Colonic mucosa (tissue), 4 donors: ENCODE measurements around the gene SLC39A13. TPM values are rescaled to one million over a fixed set of nuclear protein-coding genes. Genes with fewer than 3 reads are reported as not detected.

ENCODE experiments used
- DNase-seq: peaks from one replicate; pipeline ENCODE4 v3.0.0-alpha.2; 2020
- H3K27ac ChIP-seq: fragments of 200-600 bp; one replicate; pipeline ENCODE4 v1.8.0; 2021
- H3K27me3 ChIP-seq: fragments of 200-600 bp; one replicate; pipeline ENCODE4 v1.8.0; 2021
- H3K36me3 ChIP-seq: fragments of 200-600 bp; one replicate; pipeline ENCODE4 v1.8.0; 2021
- H3K4me1 ChIP-seq: fragments of 200-600 bp; one replicate; pipeline ENCODE4 v1.8.0; 2021; ENCODE audit warnings: mild to moderate bottlenecking
- H3K4me3 ChIP-seq: fragments of 200-600 bp; one replicate; pipeline ENCODE4 v1.8.0; 2021
- H3K9ac ChIP-seq, 2 donors: one replicate each; pipeline ENCODE4 v1.7.0; 2013; ENCODE audit warnings: control low read depth in 2 of 2, low read depth in 2 of 2, low read length in 2 of 2
- H3K9me3 ChIP-seq: fragments of 200-600 bp; one replicate; pipeline ENCODE4 v1.8.0; 2021
- CTCF ChIP-seq: fragments of 200-600 bp; IDR thresholded peaks from one replicate; pipeline ENCODE4 v1.8.0; 2022; ENCODE audit warnings: antibody characterized with exemption, mild to moderate bottlenecking
- intact Hi-C: fragments of 100-400 bp; cut with DNase I; formaldehyde crosslinking; loops from one replicate; pipeline ENCODE4 v1.14.1; 2022
- total RNA-seq, 2 donors: library from RNA; stranded (reverse); fragmentation: NEBNext Ultra II Directional in 1 of 2; extraction: Animal tissue kit (Norgen Biotek cat#: 25700) in 1 of 2; gene quantifications; one replicate each; pipeline ENCODE4 v1.2.1, GENCODE V29; 2021
- donor health status: healthy.
- donor health status: DM: no; HTN: no; CAD: no.
- donor health status: DM: no; HTN: no; CAD: no.

The SLC39A13 gene
- total RNA-seq, 2 donors from 2014 or later = 14.3 to 18.6 TPM

DNA sequence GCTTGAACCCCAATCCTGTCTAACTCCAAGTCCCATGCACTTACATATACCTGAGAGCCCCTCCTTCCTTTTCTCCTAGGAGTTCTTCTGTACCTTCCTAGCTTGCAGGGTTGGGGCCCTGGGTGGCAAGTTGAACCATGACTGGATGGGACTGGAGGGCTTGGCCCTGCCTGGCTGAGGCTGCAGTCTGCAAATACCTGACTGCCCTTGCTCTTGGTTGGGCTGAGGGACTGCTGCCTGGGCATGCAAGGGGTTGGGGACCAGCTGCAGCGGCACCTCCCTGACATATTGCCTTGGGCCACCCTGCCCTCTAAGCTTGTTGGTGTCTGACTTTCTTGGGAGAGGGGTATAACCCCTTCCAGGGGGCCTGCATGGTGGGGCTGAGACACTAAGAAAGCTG, 9.8 kb upstream of the SLC39A13 start:
- Histone ChIP-seq H3K4me1 (peaks cover 5% of the 10 kb centered on the region), H3K9me3 (no peaks in the 10 kb centered on the region), H3K4me3 (no peak overlapping the region), H3K9ac (no peak overlapping the region), H3K27me3 (no peaks in the 10 kb centered on the region), H3K36me3 (no peaks in the 10 kb centered on the region), H3K27ac (no peak overlapping the region)
- DNase-seq = no peak
- TF ChIP-seq CTCF = no peak
- intact Hi-C loops = no loop called here

- H3K9me3 ChIP-seq = no peaks in the 10 kb centered on the region
- TF ChIP-seq CTCF = no peak
- H3K27me3 ChIP-seq = no peaks in the 10 kb centered on the region
- intact Hi-C loops = no loop called here
- H3K27ac ChIP-seq = peak overlapping the region; percentile 57
- H3K9ac ChIP-seq = peak overlapping the region; percentile 69 to 70
- peaks cover 5% of the 10 kb centered on the region for H3K4me1 ChIP-seq
- no peak for DNase-seq
- no peaks in the 10 kb centered on the region for H3K36me3 ChIP-seq
- H3K4me3 ChIP-seq = peak overlapping the region; percentile 42
Measured at GRCh38 chr11:47399860-47400767, 8.3 kb upstream of the SLC39A13 start.

GRCh38 chr11:47400768-47401279, 7.6 kb upstream of the SLC39A13 start:
- DNase-seq = no peak
- H3K27me3 ChIP-seq = no peaks in the 10 kb centered on the region
- peak overlapping the region in 1 of 2 donors; percentile 70 for H3K9ac ChIP-seq
- intact Hi-C loops = no loop called here
- H3K4me3 ChIP-seq = peak overlapping the region; percentile 42
- no peaks in the 10 kb centered on the region for H3K36me3 ChIP-seq
- H3K4me1 ChIP-seq = peaks cover 5% of the 10 kb centered on the region
- peak overlapping the region; percentile 57 for H3K27ac ChIP-seq
- H3K9me3 ChIP-seq = no peaks in the 10 kb centered on the region
- TF ChIP-seq CTCF = no peak

GRCh38 chr11:47403135-47403534, 5.3 kb upstream of the SLC39A13 start:
- Histone ChIP-seq H3K36me3 (no peaks in the 10 kb centered on the region), H3K9ac (no peak overlapping the region), H3K4me1 (peaks cover 5% of the 10 kb centered on the region), H3K9me3 (no peaks in the 10 kb centered on the region), H3K27me3 (no peaks in the 10 kb centered on the region), H3K4me3 (no peak overlapping the region), H3K27ac (no peak overlapping the region)
- DNase-seq = no peak
- TF ChIP-seq CTCF = no peak
- intact Hi-C loops = no loop called here

DNA sequence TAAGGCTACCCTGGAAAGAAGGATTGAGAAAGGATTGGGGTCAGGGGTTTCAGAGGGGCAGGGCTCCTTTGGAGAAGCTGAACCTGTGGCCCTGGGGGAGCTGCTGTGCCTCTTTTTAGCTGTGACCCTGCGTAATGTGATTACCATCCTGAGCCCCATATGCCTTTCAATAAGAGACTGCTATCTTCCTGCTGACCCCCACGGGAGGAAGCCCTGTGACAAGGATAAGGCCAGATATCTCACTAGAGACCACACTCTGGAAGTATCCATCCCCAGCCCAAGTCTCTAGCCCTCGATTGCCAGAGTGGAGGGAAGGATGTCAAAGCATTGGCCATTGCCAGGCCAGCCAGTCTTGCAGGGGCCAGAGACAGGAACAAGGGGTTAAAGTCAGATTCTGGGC, 4.8 kb upstream of the SLC39A13 start:
- no peak overlapping the region for H3K27ac ChIP-seq
- no peaks in the 10 kb centered on the region for H3K9me3 ChIP-seq
- H3K27me3 ChIP-seq = no peaks in the 10 kb centered on the region
- no peak overlapping the region for H3K9ac ChIP-seq
- no peak for TF ChIP-seq CTCF
- no peak overlapping the region for H3K4me3 ChIP-seq
- H3K4me1 ChIP-seq = peaks cover 5% of the 10 kb centered on the region
- DNase-seq = no peak
- intact Hi-C loops = no loop called here
- H3K36me3 ChIP-seq = no peaks in the 10 kb centered on the region
